HG03442 (cell line): ENCODE measurements around the gene TRAF4.
"Not testable (repeated sequence)": the region's sequence is repeated elsewhere in the genome, so short reads cannot be mapped to it uniquely, and the experiment has no call there.

Source experiments
- ATAC-seq: cut with Tn5 transposase; IDR thresholded peaks from one replicate; pipeline ENCODE4 v1.9.1; 2021; ENCODE audit warnings: mild to moderate bottlenecking, moderate library complexity; ENCODE audit not compliant: unreplicated experiment

Gene TRAF4

GRCh38 chr17:28777178-28777577 is 33.4 kb downstream of the TRAF4 start:
- ATAC-seq: no peak

- ATAC-seq: not testable (repeated sequence)
These were observed 35.8 kb downstream of the TRAF4 start for GRCh38 chr17:28779601-28780000.

- no peak for ATAC-seq
These were observed 39.4 kb downstream of the TRAF4 start for GRCh38 chr17:28783161-28783560.

- ATAC-seq: no peak
These were observed 44.3 kb downstream of the TRAF4 start for GRCh38 chr17:28788100-28788499.

GRCh38 chr17:28792877-28793661 is 49.3 kb downstream of the TRAF4 start:
- no peak for ATAC-seq

- ATAC-seq: not testable (repeated sequence)
These were observed 51.1 kb downstream of the TRAF4 start for GRCh38 chr17:28794846-28795441.

- no peak for ATAC-seq
These were observed 52.3 kb downstream of the TRAF4 start for GRCh38 chr17:28796062-28796461.
